ENCODE data around the gene WIPF2.

- TF ChIP-seq EZH2phosphoT487 (conservative IDR thresholded peaks at IDR 0.05; ENCODE audit: low read length): no peak
- no peak for TF ChIP-seq CTCF (IDR thresholded peaks at IDR 0.05; ENCODE audit: insufficient read depth, low read length, poor library complexity, severe bottlenecking)
These were observed 92.5 kb downstream of the WIPF2 start for GRCh38 chr17:40311575-40311974.
